Inflammatory macrophage (primary cell): Measurements from ENCODE around the gene CRTAP.
"Not testable (repeated sequence)": the region's sequence is repeated elsewhere in the genome, so short reads cannot be mapped to it uniquely, and the experiment has no call there.

Experiments used
- DNase-seq, 2 donors: peaks; one replicate each; pipeline ENCODE4 v3.0.0-alpha.2; 2020 to 2022

The CRTAP gene

GRCh38 chr3:33144433-33144832 is 30.6 kb downstream of the CRTAP start:
- DNase-seq: no peak

- DNase-seq: peak; percentile 40 to 67
Measured at GRCh38 chr3:33145221-33145900, 31.5 kb downstream of the CRTAP start.

GRCh38 chr3:33145901-33146580 is 32.2 kb downstream of the CRTAP start:
- DNase-seq: no peak

GRCh38 chr3:33146791-33147445 is 33.1 kb downstream of the CRTAP start:
- peak; percentile 14 to 24 for DNase-seq

GRCh38 chr3:33149342-33149741 is 35.5 kb downstream of the CRTAP start:
- peak; percentile 64 to 84 for DNase-seq

- no peak for DNase-seq
Measured at GRCh38 chr3:33152363-33153360, 38.8 kb downstream of the CRTAP start.

- no peak for DNase-seq
Measured at GRCh38 chr3:33153782-33154181, 40.0 kb downstream of the CRTAP start.

- DNase-seq: no peak
Measured at GRCh38 chr3:33155301-33155700, 41.5 kb downstream of the CRTAP start.

- DNase-seq: peak in 1 of 2 donors; percentile 25
Measured at GRCh38 chr3:33159234-33159633, 45.4 kb downstream of the CRTAP start.

- peak; percentile 49 to 68 for DNase-seq
Measured at GRCh38 chr3:33159981-33160380, 46.2 kb downstream of the CRTAP start.

- DNase-seq: not testable (repeated sequence)
Measured at GRCh38 chr3:33162621-33163020, 48.8 kb downstream of the CRTAP start.

- no peak for DNase-seq
Measured at GRCh38 chr3:33165372-33165771, 51.6 kb downstream of the CRTAP start.

- no peak for DNase-seq
Measured at GRCh38 chr3:33166095-33166494, 52.3 kb downstream of the CRTAP start.

- no peak for DNase-seq
Measured at GRCh38 chr3:33167284-33167683, 53.5 kb downstream of the CRTAP start.

GRCh38 chr3:33167716-33168336 is 54.0 kb downstream of the CRTAP start:
- no peak for DNase-seq

- no peak for DNase-seq
Measured at GRCh38 chr3:33170531-33170930, 56.7 kb downstream of the CRTAP start.

GRCh38 chr3:33171580-33171979 is 57.8 kb downstream of the CRTAP start:
- DNase-seq: no peak

- DNase-seq: no peak
Measured at GRCh38 chr3:33173103-33173502, 59.3 kb downstream of the CRTAP start.

- no peak for DNase-seq
Measured at GRCh38 chr3:33173672-33174071, 59.9 kb downstream of the CRTAP start.

GRCh38 chr3:33174095-33174494 is 60.3 kb downstream of the CRTAP start:
- no peak for DNase-seq

GRCh38 chr3:33174711-33175414 is 61.0 kb downstream of the CRTAP start:
- DNase-seq: no peak
